RWPE2 (cell line): ENCODE results near the gene CCDC187.

ENCODE experiments used
- ATAC-seq: fragments of 200-7000 bp; cut with Tn5 transposase; 3 replicates; pipeline ENCODE4 v1.9.1; 2021; ENCODE audit warnings: low read depth
- DNase-seq: peaks from one replicate; pipeline ENCODE4 v3.0.0-alpha.2; 2020; ENCODE audit warnings: low spot score
- H3K27ac ChIP-seq: fragments of 450-650 bp; 2 replicates; pipeline ENCODE4 v1.5.1; 2017; ENCODE audit warnings: mild to moderate bottlenecking; ENCODE audit not compliant: poor library complexity, severe bottlenecking
- H3K27me3 ChIP-seq: fragments of 250-450 bp; sonication (Bioruptor Pico); 2 replicates; pipeline ENCODE4 v1.5.1; 2021; ENCODE audit warnings: mild to moderate bottlenecking, moderate library complexity; ENCODE audit not compliant: insufficient read depth, poor library complexity, severe bottlenecking
- H3K36me3 ChIP-seq: fragments of 250-450 bp; sonication (Bioruptor Pico); 2 replicates; pipeline ENCODE4 v1.5.1; 2020; ENCODE audit warnings: low read depth, mild to moderate bottlenecking, moderate library complexity
- H3K4me1 ChIP-seq: fragments of 250-450 bp; sonication (Bioruptor Pico); 2 replicates; pipeline ENCODE4 v1.5.1; 2021; ENCODE audit warnings: mild to moderate bottlenecking, moderate library complexity; ENCODE audit not compliant: insufficient read depth, poor library complexity, severe bottlenecking
- H3K4me3 ChIP-seq: fragments of 250-450 bp; sonication (Bioruptor Pico); 2 replicates; pipeline ENCODE4 v1.5.1; 2021; ENCODE audit warnings: mild to moderate bottlenecking, moderate library complexity; ENCODE audit not compliant: severe bottlenecking
- H3K9me3 ChIP-seq: fragments of 250-450 bp; sonication (Bioruptor Pico); 2 replicates; pipeline ENCODE4 v1.5.1; 2021; ENCODE audit warnings: mild to moderate bottlenecking, moderate library complexity; ENCODE audit not compliant: severe bottlenecking
- TF ChIP-seq, protein P1 (sequence below): fragments of 450-650 bp; IDR thresholded peaks from one replicate; pipeline ENCODE4 v1.5.1; 2017; ENCODE audit warnings: mild to moderate bottlenecking, moderate library complexity; ENCODE audit not compliant: poor library complexity, severe bottlenecking

CCDC187 gene

DNA sequence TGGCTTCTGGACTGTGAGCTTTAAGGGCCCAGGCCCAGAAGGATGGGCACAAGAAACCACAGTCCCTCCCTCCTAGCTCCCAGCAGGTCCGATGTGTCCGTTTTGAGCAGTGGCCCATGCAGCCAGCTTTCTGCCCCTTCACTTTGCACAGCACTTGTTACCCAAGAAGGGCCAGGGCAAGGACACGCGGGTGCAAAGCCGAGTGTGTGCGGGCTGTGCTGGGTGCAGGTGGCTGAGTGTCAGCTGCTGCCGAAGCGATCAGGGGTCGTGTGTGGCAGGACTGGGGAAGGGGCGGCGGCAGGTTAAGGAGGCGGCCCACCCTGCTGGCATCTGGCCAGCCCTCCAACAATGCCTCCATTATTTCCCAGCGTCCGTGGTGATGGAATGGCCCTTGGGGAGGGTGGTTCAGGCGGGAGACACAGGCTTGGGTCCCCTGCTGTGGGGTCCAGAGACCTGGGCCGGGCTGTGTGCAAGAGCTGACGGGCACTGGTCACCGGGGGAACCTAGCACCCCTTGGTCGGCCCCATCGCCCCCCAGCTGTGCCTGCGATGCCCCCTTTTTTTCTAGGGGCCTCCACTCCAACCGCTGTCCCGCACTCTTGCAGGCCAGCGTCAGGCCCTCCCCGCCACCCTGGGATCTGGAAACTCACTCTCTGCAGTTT, 99.6 kb downstream of the CCDC187 start:
- DNase-seq = no peak
- Histone ChIP-seq H3K27me3 (peaks cover 55% of the 10 kb centered on the region), H3K9me3 (no peaks in the 10 kb centered on the region), H3K4me3 (no peak overlapping the region), H3K27ac (no peak overlapping the region), H3K4me1 (no peaks in the 10 kb centered on the region), H3K36me3 (no peaks in the 10 kb centered on the region)
- TF ChIP-seq, protein P1, sequence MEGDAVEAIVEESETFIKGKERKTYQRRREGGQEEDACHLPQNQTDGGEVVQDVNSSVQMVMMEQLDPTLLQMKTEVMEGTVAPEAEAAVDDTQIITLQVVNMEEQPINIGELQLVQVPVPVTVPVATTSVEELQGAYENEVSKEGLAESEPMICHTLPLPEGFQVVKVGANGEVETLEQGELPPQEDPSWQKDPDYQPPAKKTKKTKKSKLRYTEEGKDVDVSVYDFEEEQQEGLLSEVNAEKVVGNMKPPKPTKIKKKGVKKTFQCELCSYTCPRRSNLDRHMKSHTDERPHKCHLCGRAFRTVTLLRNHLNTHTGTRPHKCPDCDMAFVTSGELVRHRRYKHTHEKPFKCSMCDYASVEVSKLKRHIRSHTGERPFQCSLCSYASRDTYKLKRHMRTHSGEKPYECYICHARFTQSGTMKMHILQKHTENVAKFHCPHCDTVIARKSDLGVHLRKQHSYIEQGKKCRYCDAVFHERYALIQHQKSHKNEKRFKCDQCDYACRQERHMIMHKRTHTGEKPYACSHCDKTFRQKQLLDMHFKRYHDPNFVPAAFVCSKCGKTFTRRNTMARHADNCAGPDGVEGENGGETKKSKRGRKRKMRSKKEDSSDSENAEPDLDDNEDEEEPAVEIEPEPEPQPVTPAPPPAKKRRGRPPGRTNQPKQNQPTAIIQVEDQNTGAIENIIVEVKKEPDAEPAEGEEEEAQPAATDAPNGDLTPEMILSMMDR = no peak
- ATAC-seq = peak; percentile 6; the same call in 1 of the 3 replicates

DNA sequence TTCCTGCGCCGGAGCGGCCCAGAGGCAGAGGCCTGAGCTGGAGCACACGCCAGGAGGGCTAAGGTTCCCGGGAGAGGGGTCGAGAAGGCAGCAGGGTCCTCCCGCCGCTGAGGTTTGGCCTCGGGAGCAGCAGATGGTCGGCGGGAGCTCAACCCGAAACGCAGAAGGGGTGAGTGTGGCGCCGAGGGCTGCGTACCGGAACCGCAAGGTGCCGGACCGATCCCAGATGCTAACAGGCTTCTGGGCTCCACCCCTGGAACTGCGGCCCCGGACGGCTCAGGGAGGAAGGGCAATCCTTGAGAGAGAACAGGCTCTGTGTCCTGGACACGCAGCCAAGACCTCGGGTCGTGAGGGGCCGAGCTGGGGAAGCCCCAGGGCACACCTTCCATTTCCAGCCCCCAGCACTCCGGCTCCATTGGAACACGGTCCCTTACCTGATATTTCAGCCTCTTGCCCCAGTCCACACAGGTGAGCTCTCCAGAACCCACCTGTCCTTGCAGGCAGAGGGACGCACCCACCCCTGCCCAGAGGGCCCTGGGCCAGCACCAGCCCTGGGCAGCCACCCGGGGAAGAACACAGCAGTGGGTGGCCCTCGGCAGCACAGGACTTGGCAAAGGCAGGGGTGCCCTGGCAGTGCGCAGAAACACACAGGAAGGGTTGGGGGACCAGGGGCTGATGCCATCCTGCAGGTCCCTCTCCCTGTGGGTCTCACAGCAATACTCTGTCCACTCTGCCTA, 100.3 kb downstream of the CCDC187 start:
- Histone ChIP-seq H3K27me3 (peaks cover 60% of the 10 kb centered on the region), H3K36me3 (no peaks in the 10 kb centered on the region), H3K27ac (no peak overlapping the region), H3K4me3 (no peak overlapping the region), H3K9me3 (no peaks in the 10 kb centered on the region), H3K4me1 (no peaks in the 10 kb centered on the region)
- ATAC-seq (peak; percentile 10; the same call in 1 of the 3 replicates), DNase-seq (no peak)
- TF ChIP-seq, protein P1 = no peak

DNA sequence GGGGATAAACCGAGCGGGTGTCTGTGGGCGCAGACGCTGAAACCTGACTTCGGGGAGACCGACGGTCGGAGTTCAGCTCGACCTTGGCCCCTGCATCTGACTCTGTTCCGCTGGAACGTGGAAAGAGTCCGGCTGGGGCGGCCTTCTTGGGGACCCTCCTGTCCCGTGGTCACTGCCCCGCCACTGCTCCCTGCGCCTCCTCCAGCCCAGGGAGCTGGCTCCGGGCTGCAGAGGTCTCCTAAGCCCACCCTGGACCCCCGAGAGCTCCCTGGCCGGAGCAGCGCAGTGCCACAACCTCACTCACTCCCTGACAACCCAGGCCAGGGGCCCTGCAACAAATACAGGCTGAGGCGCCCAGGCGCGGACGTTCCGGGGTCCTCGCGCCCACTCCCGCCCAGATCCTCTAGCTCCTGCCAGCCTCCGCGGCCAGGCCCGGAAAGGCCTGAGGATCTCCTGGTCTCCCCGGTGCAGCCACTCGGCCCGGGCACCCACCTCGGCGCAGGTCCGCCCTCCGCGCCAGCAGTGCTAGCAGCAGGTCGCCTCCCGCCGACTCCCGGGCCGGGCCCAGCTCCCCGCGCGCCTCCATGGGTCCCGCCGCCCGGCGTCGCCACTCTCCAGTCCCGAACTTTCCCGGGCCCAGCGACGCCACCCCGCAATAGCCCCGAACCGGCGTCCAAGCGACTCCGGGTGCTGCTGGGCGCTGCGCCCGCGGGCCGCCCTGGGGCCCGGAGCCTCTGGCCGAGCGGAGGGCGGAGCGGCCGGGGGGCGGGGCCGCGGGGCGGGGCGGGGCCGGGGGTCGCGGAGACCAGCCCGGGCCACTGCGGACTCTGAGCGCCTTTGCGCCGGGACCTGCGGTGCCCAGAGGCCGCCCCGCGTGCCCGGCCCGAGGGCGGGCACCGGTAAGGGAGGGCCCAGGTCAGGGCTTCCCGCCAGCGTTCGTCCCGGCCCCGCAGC, 101.2 kb downstream of the CCDC187 start:
- Histone ChIP-seq H3K4me3 (no peak overlapping the region), H3K9me3 (no peaks in the 10 kb centered on the region), H3K36me3 (no peaks in the 10 kb centered on the region), H3K27me3 (peaks cover 68% of the 10 kb centered on the region), H3K4me1 (no peaks in the 10 kb centered on the region), H3K27ac (no peak overlapping the region)
- DNase-seq (no peak), ATAC-seq (no peak)
- TF ChIP-seq, protein P1 = no peak

DNA sequence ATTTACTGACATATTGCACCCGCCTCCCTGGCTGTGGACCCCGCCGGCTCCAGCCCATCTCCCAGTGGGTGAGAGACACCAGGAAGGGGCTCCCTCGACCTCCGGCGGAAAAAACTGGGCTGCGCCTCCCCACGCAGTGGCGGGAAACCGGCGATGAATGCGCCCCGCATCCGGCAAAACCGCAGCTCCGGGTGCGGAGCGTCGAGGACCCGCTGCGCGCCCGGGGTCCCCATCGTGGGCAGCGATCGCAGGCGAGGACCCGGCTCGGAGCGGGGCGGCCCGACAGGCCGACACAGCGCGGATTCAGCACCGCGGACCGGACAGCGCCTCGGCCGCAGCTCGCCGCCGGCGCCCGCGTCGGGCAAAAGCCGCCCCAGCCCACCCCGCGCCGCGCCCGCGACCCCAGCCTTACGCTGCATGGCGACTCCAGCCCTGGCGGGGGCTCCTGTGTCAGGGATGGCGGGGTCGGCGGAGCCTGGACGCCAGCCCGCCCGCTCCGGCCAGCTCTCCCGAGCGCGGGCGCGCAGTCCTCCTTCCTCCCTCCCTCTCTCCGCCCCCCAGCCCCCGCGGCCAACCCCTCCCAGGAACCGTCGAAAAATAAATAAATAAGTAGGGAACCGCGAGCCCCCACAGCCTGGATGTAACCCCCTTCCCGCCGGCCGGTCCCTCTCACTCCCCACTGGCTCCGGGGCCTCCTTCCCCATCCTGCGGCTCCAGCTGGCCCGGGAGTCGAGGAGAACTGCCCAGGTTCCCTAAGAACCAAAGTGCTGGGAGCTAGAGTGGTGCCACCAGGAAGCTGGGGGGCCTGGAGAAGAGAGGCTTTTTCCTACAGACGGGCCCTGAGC, 102.1 kb downstream of the CCDC187 start:
- no peak overlapping the region for H3K4me3 ChIP-seq
- no peaks in the 10 kb centered on the region for H3K4me1 ChIP-seq
- no peak for ATAC-seq
- no peak for DNase-seq
- H3K9me3 ChIP-seq = no peaks in the 10 kb centered on the region
- H3K27me3 ChIP-seq = peaks cover 77% of the 10 kb centered on the region
- H3K27ac ChIP-seq = no peak overlapping the region
- no peaks in the 10 kb centered on the region for H3K36me3 ChIP-seq
- TF ChIP-seq, protein P1 = no peak
